Measurements from ENCODE around the gene SLC2A10. TPM values are rescaled to one million over a fixed set of nuclear protein-coding genes. Genes with fewer than 3 reads are reported as not detected.
A peak's percentile ranks its signal among the peaks of the same experiment; 100 is the strongest.

The SLC2A10 gene
- total RNA-seq, 1 donor from 2014 or later = 12.7 TPM

- H3K79me2 ChIP-seq (ENCODE audit: insufficient read depth, low read length) = no peaks in the 10 kb centered on the region
- Mint-ChIP-seq H3K36me3 (ENCODE audit: low read depth, unreplicated experiment) (peaks cover 6% of the 10 kb centered on the region), H3K9me3 (ENCODE audit: unreplicated experiment) (peaks cover 10% of the 10 kb centered on the region), H3K27ac (ENCODE audit: unreplicated experiment) (no peak overlapping the region), H3K27me3 (ENCODE audit: low read depth, unreplicated experiment) (peaks cover 2% of the 10 kb centered on the region), H3K4me1 (ENCODE audit: low read depth, unreplicated experiment) (no peaks in the 10 kb centered on the region), H3K4me3 (ENCODE audit: unreplicated experiment) (no peak overlapping the region)
- no peaks in the 10 kb centered on the region for H4K20me1 ChIP-seq (ENCODE audit: insufficient read depth, low read length)
- H3K27me3 ChIP-seq (ENCODE audit: insufficient read depth, low read length) = peaks cover 2% of the 10 kb centered on the region
- H3K9me3 ChIP-seq (ENCODE audit: insufficient read depth, low read depth, low read length) = no peaks in the 10 kb centered on the region
- FAIRE-seq (no peak), DNase-seq (ENCODE audit: low read depth) (no peak)
- TF ChIP-seq, protein P1, sequence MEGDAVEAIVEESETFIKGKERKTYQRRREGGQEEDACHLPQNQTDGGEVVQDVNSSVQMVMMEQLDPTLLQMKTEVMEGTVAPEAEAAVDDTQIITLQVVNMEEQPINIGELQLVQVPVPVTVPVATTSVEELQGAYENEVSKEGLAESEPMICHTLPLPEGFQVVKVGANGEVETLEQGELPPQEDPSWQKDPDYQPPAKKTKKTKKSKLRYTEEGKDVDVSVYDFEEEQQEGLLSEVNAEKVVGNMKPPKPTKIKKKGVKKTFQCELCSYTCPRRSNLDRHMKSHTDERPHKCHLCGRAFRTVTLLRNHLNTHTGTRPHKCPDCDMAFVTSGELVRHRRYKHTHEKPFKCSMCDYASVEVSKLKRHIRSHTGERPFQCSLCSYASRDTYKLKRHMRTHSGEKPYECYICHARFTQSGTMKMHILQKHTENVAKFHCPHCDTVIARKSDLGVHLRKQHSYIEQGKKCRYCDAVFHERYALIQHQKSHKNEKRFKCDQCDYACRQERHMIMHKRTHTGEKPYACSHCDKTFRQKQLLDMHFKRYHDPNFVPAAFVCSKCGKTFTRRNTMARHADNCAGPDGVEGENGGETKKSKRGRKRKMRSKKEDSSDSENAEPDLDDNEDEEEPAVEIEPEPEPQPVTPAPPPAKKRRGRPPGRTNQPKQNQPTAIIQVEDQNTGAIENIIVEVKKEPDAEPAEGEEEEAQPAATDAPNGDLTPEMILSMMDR (IDR thresholded peaks at IDR 0.05; ENCODE audit: insufficient read depth, low read depth, low read length) = no peak
- no peak for TF ChIP-seq EZH2 (IDR thresholded peaks at IDR 0.05; ENCODE audit: insufficient read depth, low read length)
- no peaks in the 10 kb centered on the region for H3K36me3 ChIP-seq (ENCODE audit: insufficient read depth, low read length)
- H3K4me2 ChIP-seq (ENCODE audit: low read length) = no peak overlapping the region
- no peak overlapping the region for H3K4me3 ChIP-seq (ENCODE audit: insufficient read depth, low read depth, low read length)
- H3K4me1 ChIP-seq (ENCODE audit: insufficient read depth, low read length) = no peaks in the 10 kb centered on the region
- no peak overlapping the region for H3K9ac ChIP-seq (ENCODE audit: low read length)
- H2AFZ ChIP-seq (ENCODE audit: low read depth, low read length) = peak overlapping the region; percentile 21
- H3K27ac ChIP-seq (ENCODE audit: low read depth, low read length) = no peak overlapping the region
Observed at GRCh38 chr20:46702447-46703203, 6.8 kb upstream of the SLC2A10 start.

GRCh38 chr20:46703435-46703834 lies 6.0 kb upstream of the SLC2A10 start:
- no peak for FAIRE-seq
- Histone ChIP-seq H3K36me3 (ENCODE audit: insufficient read depth, low read length) (no peaks in the 10 kb centered on the region), H3K9ac (ENCODE audit: low read length) (no peak overlapping the region), H3K4me1 (ENCODE audit: insufficient read depth, low read length) (no peaks in the 10 kb centered on the region), H3K9me3 (ENCODE audit: insufficient read depth, low read depth, low read length) (no peaks in the 10 kb centered on the region), H3K27me3 (ENCODE audit: insufficient read depth, low read length) (peaks cover 2% of the 10 kb centered on the region), H4K20me1 (ENCODE audit: insufficient read depth, low read length) (no peaks in the 10 kb centered on the region), H2AFZ (ENCODE audit: low read depth, low read length) (no peak overlapping the region), H3K27ac (ENCODE audit: low read depth, low read length) (no peak overlapping the region), H3K79me2 (ENCODE audit: insufficient read depth, low read length) (no peaks in the 10 kb centered on the region), H3K4me2 (ENCODE audit: low read length) (no peak overlapping the region), H3K4me3 (ENCODE audit: insufficient read depth, low read depth, low read length) (no peak overlapping the region)
- Mint-ChIP-seq H3K27ac (ENCODE audit: unreplicated experiment) (no peak overlapping the region), H3K9me3 (ENCODE audit: unreplicated experiment) (peaks cover 12% of the 10 kb centered on the region), H3K4me3 (ENCODE audit: unreplicated experiment) (no peak overlapping the region), H3K4me1 (ENCODE audit: low read depth, unreplicated experiment) (no peaks in the 10 kb centered on the region), H3K36me3 (ENCODE audit: low read depth, unreplicated experiment) (peaks cover 5% of the 10 kb centered on the region), H3K27me3 (ENCODE audit: low read depth, unreplicated experiment) (peaks cover 2% of the 10 kb centered on the region)
- DNase-seq (ENCODE audit: low read depth) = no peak
- TF ChIP-seq EZH2 (IDR thresholded peaks at IDR 0.05; ENCODE audit: insufficient read depth, low read length) = no peak
- TF ChIP-seq, protein P1 (IDR thresholded peaks at IDR 0.05; ENCODE audit: insufficient read depth, low read depth, low read length) = no peak
